Measurements from ENCODE around the gene KCNE2.
"Not testable (repeated sequence)": the region's sequence is repeated elsewhere in the genome, so short reads cannot be mapped to it uniquely, and the experiment has no call there.

The KCNE2 gene

GRCh38 chr21:34354836-34355235, 9.0 kb upstream of the KCNE2 start:
- DNase-seq: no peak

GRCh38 chr21:34355570-34355969, 8.2 kb upstream of the KCNE2 start:
- no peak for DNase-seq

GRCh38 chr21:34357889-34358288, 5.9 kb upstream of the KCNE2 start:
- no peak for DNase-seq

- DNase-seq: no peak
Observed at GRCh38 chr21:34358866-34359265, 4.9 kb upstream of the KCNE2 start.

- DNase-seq: no peak
Observed at GRCh38 chr21:34360488-34361241, 3.1 kb upstream of the KCNE2 start.

- DNase-seq: no peak
Observed at GRCh38 chr21:34362136-34362444, 1.7 kb upstream of the KCNE2 start.

GRCh38 chr21:34362670-34363069, 1.1 kb upstream of the KCNE2 start:
- DNase-seq: no peak

- DNase-seq: no peak
Observed at GRCh38 chr21:34364921-34365320, 1.1 kb downstream of the KCNE2 start.

- no peak for DNase-seq
Observed at GRCh38 chr21:34365809-34366208, 2.0 kb downstream of the KCNE2 start.

GRCh38 chr21:34367320-34367935, 3.6 kb downstream of the KCNE2 start:
- DNase-seq: peak; percentile 29

- DNase-seq: no peak
Observed at GRCh38 chr21:34369741-34370140, 5.9 kb downstream of the KCNE2 start.

- no peak for DNase-seq
Observed at GRCh38 chr21:34372321-34372720, 8.5 kb downstream of the KCNE2 start.

GRCh38 chr21:34374462-34374861, 10.7 kb downstream of the KCNE2 start:
- DNase-seq: not testable (repeated sequence)

GRCh38 chr21:34374940-34375618, 11.3 kb downstream of the KCNE2 start, which contains the start of gene SMIM11:
TSS of gene SMIM11 (plus strand) at chr21:34375507. CDS start at chr21:34379505, 3,998 bp downstream.
- DNase-seq: not testable (repeated sequence)

- not testable (repeated sequence) for DNase-seq
Observed at GRCh38 chr21:34375619-34375972, 11.8 kb downstream of the KCNE2 start.

GRCh38 chr21:34383138-34383537, 19.3 kb downstream of the KCNE2 start:
- not testable (repeated sequence) for DNase-seq

GRCh38 chr21:34383724-34384415, 20.1 kb downstream of the KCNE2 start:
- DNase-seq: not testable (repeated sequence)

GRCh38 chr21:34400522-34400921, 36.7 kb downstream of the KCNE2 start:
- not testable (repeated sequence) for DNase-seq

GRCh38 chr21:34404742-34405141, 40.9 kb downstream of the KCNE2 start:
- not testable (repeated sequence) for DNase-seq

GRCh38 chr21:34405686-34406085, 41.9 kb downstream of the KCNE2 start:
- DNase-seq: not testable (repeated sequence)

- DNase-seq: not testable (repeated sequence)
Observed at GRCh38 chr21:34406102-34406501, 42.3 kb downstream of the KCNE2 start.

GRCh38 chr21:34406676-34407075, 42.9 kb downstream of the KCNE2 start:
- not testable (repeated sequence) for DNase-seq

- DNase-seq: not testable (repeated sequence)
Observed at GRCh38 chr21:34407294-34407693, 43.5 kb downstream of the KCNE2 start.
